ENCODE data around the gene ORAI2.

- TF ChIP-seq CTCF (conservative IDR thresholded peaks at IDR 0.05; ENCODE audit: low read length) (no peak), EZH2phosphoT487 (IDR thresholded peaks at IDR 0.05; ENCODE audit: borderline replicate concordance, low read depth, low read length) (no peak)
These were observed 23.3 kb upstream of the ORAI2 start for GRCh38 chr7:102410123-102410522.

Data from OCI-LY7 (cell line).